SW480 (cell line): Measurements from ENCODE around the gene UBE2U.

Experiments
- DNase-seq: peaks from one replicate; pipeline ENCODE4 v3.0.0-alpha.2; 2016; ENCODE audit warnings: low spot score

The UBE2U gene

DNA sequence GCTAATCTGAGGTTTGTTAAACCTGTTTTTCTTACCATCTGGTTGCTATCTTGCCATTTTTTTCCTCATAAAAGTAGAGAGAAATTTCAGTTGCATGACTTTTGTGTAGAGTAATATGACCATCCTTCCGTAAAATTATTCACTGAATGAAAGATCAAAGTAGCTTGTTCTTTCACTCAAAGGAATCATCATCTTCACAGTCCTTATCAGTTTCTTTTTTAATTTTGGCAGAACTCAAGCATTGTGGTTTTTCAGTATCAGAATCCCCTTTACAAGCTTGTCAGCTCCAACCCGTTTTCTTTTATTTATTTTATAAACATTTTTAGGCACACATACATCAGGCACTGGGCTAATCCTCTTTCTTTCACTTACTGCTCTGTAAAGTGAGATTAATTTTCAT lies 91.7 kb downstream of the UBE2U start:
- no peak for DNase-seq

GRCh38 chr1:64295561-64295960 lies 92.1 kb downstream of the UBE2U start:
- no peak for DNase-seq

GRCh38 chr1:64296459-64296858 lies 93.0 kb downstream of the UBE2U start:
- DNase-seq, result no peak

GRCh38 chr1:64302194-64302593 lies 98.8 kb downstream of the UBE2U start:
- DNase-seq, result no peak

GRCh38 chr1:64302971-64303370 lies 99.5 kb downstream of the UBE2U start:
- DNase-seq, result no peak

DNA sequence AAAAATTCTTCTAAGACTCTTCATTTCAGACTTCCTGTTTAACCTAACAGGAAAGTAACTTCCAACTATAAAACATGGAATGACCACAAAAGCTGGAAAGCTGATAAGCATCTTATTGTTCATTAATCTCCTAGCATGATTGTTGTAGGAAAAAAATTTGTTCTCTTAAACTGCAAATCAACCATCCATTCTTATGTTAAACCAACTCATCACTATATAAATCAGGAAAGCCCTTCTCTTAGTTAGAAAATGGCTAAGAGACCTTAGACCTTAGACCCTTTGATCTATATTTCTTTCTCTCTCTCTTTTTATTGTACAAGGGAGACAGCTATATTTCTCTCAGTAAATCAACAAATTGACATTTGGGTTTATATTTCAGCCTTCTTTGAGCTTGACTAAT lies 101.4 kb downstream of the UBE2U start:
- no peak for DNase-seq

GRCh38 chr1:64308866-64309265 lies 105.4 kb downstream of the UBE2U start:
- DNase-seq, result no peak

- no peak for DNase-seq
Observed at GRCh38 chr1:64309431-64309831, 106.0 kb downstream of the UBE2U start.

DNA sequence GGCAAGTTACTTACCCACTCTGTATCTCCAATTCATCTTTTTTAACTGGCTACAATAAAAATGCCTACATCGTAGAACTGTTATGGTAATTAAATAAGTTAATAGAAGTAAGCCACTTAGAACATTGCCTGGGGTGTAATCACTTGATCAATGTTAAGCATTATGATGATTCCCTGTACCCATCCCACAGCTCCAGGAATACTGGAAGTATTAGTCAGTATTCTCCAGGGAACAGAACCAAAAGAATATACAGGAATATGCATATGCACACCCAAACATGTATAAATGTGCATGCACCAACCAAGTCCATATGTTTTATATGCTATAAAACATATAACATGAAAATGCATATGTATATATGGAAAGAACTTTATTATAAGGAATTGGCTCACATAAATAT lies 107.3 kb downstream of the UBE2U start:
- no peak for DNase-seq

DNA sequence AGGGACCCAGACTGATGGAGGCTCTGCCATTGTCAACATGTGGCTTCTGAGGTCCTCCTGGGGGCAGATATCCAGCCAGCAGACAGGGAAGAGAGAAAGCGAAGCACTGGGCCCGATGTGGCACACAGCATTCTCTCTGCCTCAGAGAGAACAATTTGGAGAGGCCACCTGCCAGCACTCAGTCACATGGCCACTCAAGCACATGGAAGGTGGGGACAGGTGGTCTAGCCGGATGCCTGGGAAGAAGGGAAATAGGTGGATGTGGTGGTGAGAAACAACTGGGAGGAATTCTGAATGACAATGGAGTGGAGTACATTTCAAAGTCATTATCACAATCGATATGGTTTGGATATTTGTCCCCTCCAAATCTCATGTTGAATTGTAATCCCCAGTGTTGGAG lies 109.0 kb downstream of the UBE2U start:
- DNase-seq, result no peak

DNA sequence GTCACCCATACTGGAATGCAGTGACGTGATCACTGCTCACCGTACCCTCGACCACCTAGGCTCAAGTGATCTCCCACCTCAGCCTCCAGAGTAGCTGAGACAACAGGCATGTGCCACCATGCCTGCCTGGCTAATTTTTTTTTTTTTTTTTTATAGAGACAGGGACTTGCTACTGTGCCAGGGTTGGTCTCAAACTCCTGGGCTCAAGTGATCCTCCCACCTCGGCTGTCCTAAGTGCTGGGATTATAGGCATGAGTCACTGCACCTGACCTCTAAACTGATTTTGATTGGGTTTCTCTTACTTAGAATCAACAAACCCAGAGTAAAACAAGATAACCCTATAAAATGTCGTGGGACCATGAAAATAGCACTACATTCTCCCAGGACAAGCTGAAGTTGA lies 112.0 kb downstream of the UBE2U start:
- DNase-seq, result no peak
